ENCODE results near the gene PCSK2.
"Not testable (repeated sequence)": the region's sequence is repeated elsewhere in the genome, so short reads cannot be mapped to it uniquely, and the experiment has no call there.

The PCSK2 gene, protein sequence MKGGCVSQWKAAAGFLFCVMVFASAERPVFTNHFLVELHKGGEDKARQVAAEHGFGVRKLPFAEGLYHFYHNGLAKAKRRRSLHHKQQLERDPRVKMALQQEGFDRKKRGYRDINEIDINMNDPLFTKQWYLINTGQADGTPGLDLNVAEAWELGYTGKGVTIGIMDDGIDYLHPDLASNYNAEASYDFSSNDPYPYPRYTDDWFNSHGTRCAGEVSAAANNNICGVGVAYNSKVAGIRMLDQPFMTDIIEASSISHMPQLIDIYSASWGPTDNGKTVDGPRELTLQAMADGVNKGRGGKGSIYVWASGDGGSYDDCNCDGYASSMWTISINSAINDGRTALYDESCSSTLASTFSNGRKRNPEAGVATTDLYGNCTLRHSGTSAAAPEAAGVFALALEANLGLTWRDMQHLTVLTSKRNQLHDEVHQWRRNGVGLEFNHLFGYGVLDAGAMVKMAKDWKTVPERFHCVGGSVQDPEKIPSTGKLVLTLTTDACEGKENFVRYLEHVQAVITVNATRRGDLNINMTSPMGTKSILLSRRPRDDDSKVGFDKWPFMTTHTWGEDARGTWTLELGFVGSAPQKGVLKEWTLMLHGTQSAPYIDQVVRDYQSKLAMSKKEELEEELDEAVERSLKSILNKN

GRCh38 chr20:17226410-17227218 is at the start of gene PCSK2:
Gene PCSK2 (plus strand): TSS chr20:17227040. CDS start chr20:17227306, 266 bp downstream.
- DNase-seq: peak; percentile 97

GRCh38 chr20:17177341-17177740 is 49.5 kb upstream of the PCSK2 start:
- DNase-seq: no peak

DNA sequence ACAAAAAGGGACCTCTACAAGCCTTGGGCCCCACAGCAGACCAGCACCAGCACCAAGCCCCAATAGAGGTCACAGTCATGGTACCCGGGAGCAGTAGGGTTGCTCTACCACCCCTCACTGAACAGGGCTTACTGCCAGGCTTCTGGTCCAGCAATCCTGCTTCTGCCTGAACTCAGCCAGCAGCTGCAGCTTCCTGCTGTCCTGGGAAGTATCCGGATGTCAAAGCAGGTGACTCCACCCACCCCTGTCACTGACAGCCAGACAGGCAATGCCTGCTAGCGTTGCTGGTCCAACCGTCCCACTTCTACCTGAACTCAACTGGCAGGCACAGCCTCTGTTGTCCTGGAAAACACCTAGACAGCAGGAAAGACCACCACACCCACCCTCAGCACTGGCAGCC is 47.0 kb upstream of the PCSK2 start:
- DNase-seq: no peak

GRCh38 chr20:17189976-17190695 is 36.7 kb upstream of the PCSK2 start:
- DNase-seq: no peak

DNA sequence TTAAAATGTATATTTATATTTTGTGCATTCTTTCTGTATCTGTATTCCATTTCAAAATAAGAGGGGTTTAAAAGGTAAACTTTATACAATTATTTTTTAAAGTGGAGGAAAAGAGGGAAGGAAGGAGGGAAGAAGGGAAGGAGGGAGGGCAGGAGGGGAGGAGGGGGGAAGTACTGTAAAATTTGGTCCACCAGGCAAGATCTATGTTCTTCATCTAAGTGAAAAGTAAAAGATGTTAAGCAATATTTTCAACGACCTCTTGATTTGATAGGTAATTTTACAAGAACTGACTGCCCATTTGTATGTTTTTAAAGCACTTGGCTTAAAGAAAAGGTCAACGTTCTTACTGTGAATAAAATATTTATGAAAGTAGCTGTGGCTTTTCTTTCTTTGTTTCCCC is 29.8 kb upstream of the PCSK2 start:
- no peak for DNase-seq

- DNase-seq: no peak
Measured at GRCh38 chr20:17202030-17202429, 24.8 kb upstream of the PCSK2 start.

DNA sequence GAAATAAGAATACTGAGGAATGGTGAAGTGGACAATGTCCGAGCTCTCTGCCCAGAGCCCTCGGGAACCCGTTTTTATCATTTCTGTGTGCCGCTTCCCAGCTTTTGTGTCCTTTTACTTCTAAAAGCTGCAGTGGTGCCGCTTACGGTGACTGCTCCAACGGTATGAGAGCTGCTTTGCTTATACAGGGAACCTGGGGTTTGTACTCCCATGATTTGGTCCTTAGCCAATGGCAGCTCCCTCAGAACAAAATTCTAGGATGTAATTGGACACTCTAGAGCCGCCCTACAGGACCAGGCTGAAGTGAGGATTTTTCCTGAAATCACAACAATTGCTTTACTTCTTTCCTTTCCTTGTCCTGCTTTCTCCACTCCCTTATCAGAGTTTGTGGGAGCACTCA is 24.2 kb upstream of the PCSK2 start:
- no peak for DNase-seq

- no peak for DNase-seq
Measured at GRCh38 chr20:17205084-17205813, 21.6 kb upstream of the PCSK2 start.

- DNase-seq: no peak
Measured at GRCh38 chr20:17210387-17210786, 16.5 kb upstream of the PCSK2 start.

DNA sequence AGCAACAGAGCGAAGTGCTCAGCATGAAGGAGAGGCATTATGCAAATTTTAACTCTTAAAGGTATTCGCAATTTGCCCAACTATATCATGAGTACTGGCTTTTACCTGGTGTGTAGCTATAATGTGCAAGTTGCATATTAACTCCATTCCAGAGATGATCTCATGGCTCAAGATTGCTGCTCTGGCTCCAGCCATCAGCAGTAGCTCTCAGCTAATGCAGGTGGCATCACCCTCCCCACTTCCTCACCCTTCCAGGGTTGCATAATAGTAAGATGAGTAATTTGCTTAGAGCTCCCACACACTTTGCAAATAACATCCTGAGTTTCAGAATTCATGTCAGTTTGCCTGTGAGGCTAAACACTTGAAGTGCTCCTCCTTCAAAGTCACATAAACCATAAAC is 15.9 kb upstream of the PCSK2 start:
- no peak for DNase-seq

DNA sequence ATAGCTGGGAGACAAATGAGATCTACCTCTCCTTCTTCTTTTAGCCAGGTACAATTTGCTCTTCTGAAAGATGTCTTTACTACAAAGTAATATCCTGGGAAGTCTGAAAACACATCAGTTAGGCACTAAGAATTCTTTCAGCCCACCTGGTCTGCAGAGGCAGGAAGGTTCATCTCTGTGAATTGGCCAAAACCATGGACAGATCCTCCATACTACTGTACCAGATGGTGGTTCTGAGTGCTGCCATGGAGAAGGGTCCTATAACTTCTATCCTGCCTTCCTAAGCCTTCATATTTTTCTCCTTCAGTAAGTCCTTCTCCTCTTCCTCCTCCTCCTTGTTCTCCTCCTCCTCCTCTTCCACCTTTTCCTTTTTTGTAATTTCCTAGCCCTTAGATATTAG is 11.7 kb upstream of the PCSK2 start:
- DNase-seq: no peak

DNA sequence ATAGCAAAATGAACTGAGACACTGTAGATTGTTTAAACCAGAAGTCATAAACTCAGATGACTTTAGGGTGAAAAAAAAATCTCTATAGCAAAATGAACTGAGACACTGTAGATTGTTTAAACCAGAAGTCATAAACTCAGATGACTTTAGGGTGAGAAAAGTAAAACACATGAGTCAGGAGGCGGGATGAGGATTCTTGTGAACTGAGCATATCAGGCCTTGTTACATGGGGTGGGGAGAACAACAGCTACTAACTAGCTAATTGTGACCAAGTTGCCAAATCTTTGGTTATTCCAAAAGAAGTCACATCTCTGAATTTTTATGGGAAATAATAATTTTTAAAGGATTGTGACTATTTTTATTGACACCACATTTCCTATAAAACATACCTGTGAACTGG is 7.0 kb upstream of the PCSK2 start:
- DNase-seq: not testable (repeated sequence)

- no peak for DNase-seq
Measured at GRCh38 chr20:17223553-17223952, 3.3 kb upstream of the PCSK2 start.

DNA sequence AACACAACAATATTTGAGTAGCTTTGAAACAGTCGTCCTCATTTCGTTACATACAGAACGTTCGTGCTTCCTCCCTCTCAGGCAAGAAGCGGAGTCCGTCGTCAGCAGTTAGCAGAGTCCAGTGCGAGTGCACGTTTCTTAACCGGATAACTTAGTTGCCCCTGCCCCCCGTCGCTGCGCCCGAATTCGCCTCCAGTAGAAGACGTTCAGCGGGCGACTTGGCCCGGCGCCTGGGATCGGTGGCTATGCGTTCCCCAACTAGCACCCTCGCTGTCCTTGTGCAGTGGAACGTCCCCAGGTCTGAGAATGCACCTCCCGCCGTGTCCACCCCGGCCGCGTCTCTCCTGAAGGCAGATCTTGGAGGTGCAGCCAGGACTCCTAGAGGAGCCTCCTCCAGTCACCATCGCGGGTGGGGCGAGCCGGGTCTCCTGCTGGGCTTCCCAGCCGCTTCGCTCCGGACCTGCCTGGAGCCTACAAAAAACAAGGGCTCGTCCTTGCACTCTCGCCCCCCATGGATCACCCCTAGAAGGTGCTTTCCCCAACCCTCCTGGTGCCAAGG is 910 bp upstream of the PCSK2 start:
- DNase-seq: no peak

- DNase-seq: no peak
Measured at GRCh38 chr20:17227219-17227575, 357 bp downstream of the PCSK2 start.

- no peak for DNase-seq
Measured at GRCh38 chr20:17227669-17228623, 1.1 kb downstream of the PCSK2 start.

DNA sequence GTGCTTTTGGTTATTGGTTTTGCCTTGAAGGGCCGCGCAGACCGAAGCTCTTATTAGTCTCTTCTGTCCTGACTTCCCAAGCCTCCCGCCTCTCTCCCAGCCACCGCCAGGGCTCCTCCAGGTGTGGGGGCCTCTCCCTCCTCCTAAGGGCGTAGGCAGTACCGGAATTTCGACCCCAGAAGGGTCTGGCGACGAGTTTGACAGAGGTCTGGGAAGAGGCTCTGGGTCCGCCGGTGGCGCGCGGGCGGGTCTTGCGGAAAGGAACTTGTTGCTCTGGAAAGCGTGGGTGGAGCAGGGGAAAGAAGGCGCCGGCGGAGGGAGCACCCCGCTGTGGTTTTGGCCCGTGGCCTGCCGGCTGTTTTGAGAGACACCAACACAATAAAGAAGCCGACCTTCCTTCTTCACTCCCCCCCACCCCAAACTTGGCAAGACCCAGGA is 1.8 kb downstream of the PCSK2 start:
- no peak for DNase-seq

DNA sequence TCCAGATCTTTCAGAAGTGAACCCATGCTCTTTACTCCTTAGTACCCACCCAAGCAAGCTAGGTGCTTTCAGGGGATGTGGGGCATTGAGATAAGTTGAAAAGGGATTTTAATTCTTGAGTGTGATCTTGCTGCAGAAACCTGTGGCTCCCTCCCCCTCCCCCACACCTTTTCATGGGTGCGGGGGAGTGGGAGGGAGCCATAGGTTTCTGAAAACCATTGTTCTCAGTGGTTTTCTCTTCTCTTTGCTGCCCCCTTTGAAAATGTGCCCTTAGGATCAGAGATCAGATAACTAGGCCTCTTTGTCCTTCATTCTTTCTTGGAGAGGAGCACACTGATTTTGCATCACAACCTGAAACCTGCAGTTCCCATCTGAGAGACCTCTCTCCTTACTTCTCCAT is 2.4 kb downstream of the PCSK2 start:
- DNase-seq: no peak

DNA sequence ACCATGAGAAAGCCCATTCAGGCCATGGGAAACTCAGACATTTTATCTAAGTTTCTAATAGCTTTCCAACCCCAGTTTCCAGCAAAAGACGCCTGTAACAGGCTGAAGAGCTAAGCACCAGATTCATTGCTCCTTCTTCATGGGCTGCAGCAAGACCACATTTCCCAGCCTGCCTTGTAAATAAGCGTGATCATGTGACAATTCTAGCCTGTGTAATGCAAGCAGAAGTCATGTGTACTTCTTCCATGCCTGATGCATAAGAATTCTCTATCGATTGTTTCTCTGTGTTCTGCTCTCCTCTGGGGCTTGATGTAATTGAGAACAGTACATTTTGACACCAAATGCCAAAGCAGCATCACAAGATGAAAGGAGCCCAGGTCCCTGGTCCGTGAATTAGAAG is 6.8 kb downstream of the PCSK2 start:
- no peak for DNase-seq

GRCh38 chr20:17236766-17237165 is 9.9 kb downstream of the PCSK2 start:
- no peak for DNase-seq

- no peak for DNase-seq
Measured at GRCh38 chr20:17248224-17248623, 21.4 kb downstream of the PCSK2 start.

Data from NCI-H1436 (cell line).